ENCODE results near the gene XXYLT1.
"Not testable (repeated sequence)": the region's sequence is repeated elsewhere in the genome, so short reads cannot be mapped to it uniquely, and the experiment has no call there.

XXYLT1 gene

GRCh38 chr3:195059006-195059350 is 212.0 kb downstream of the XXYLT1 start:
- DNase-seq: no peak
- H3K4me3 ChIP-seq (ENCODE audit: low read depth, low read length): no peak overlapping the region
- no peaks in the 10 kb centered on the region for H3K9me3 ChIP-seq (ENCODE audit: severe bottlenecking)
- H3K36me3 ChIP-seq: no peaks in the 10 kb centered on the region
- TF ChIP-seq, protein P1, sequence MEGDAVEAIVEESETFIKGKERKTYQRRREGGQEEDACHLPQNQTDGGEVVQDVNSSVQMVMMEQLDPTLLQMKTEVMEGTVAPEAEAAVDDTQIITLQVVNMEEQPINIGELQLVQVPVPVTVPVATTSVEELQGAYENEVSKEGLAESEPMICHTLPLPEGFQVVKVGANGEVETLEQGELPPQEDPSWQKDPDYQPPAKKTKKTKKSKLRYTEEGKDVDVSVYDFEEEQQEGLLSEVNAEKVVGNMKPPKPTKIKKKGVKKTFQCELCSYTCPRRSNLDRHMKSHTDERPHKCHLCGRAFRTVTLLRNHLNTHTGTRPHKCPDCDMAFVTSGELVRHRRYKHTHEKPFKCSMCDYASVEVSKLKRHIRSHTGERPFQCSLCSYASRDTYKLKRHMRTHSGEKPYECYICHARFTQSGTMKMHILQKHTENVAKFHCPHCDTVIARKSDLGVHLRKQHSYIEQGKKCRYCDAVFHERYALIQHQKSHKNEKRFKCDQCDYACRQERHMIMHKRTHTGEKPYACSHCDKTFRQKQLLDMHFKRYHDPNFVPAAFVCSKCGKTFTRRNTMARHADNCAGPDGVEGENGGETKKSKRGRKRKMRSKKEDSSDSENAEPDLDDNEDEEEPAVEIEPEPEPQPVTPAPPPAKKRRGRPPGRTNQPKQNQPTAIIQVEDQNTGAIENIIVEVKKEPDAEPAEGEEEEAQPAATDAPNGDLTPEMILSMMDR (IDR thresholded peaks at IDR 0.05; ENCODE audit: low read depth, low read length): no peak
- no peaks in the 10 kb centered on the region for H3K27me3 ChIP-seq (ENCODE audit: insufficient read depth, low read depth, severe bottlenecking)
- H3K27ac ChIP-seq: no peak overlapping the region

GRCh38 chr3:195058336-195059005 is 212.5 kb downstream of the XXYLT1 start:
- TF ChIP-seq, protein P1 (IDR thresholded peaks at IDR 0.05; ENCODE audit: low read depth, low read length): no peak
- Histone ChIP-seq H3K9me3 (ENCODE audit: severe bottlenecking) (no peaks in the 10 kb centered on the region), H3K4me3 (ENCODE audit: low read depth, low read length) (no peak overlapping the region), H3K27me3 (ENCODE audit: insufficient read depth, low read depth, severe bottlenecking) (no peaks in the 10 kb centered on the region), H3K36me3 (no peaks in the 10 kb centered on the region), H3K27ac (no peak overlapping the region)
- DNase-seq: no peak

DNA sequence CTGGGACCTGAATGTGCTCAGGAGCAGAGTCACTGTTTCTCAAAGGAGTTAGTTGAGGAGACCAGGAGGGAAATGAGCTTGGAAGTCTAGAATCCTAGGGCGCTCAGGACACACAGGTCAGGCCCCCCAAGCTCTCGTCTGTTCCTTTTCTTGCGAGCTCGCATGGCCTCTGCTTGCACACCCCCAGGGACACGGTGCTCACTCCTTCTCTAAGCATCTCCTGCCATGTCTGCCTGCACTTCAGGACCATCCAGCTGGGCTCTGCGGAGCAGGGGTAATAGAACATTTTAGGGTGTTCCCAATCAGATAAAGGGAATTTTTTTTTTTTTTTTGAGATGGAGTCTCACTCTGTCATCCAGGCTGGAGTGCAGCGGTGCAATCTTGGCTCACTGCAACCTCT is 213.2 kb downstream of the XXYLT1 start:
- Histone ChIP-seq H3K27ac (no peak overlapping the region), H3K9me3 (ENCODE audit: severe bottlenecking) (no peaks in the 10 kb centered on the region), H3K27me3 (ENCODE audit: insufficient read depth, low read depth, severe bottlenecking) (no peaks in the 10 kb centered on the region), H3K36me3 (no peaks in the 10 kb centered on the region), H3K4me3 (ENCODE audit: low read depth, low read length) (no peak overlapping the region)
- no peak for DNase-seq
- TF ChIP-seq, protein P1 (IDR thresholded peaks at IDR 0.05; ENCODE audit: low read depth, low read length): no peak

GRCh38 chr3:195056506-195056905 is 214.5 kb downstream of the XXYLT1 start:
- no peak overlapping the region for H3K27ac ChIP-seq
- no peaks in the 10 kb centered on the region for H3K27me3 ChIP-seq (ENCODE audit: insufficient read depth, low read depth, severe bottlenecking)
- H3K36me3 ChIP-seq: no peaks in the 10 kb centered on the region
- DNase-seq: no peak
- no peak overlapping the region for H3K4me3 ChIP-seq (ENCODE audit: low read depth, low read length)
- TF ChIP-seq, protein P1 (IDR thresholded peaks at IDR 0.05; ENCODE audit: low read depth, low read length): no peak
- no peaks in the 10 kb centered on the region for H3K9me3 ChIP-seq (ENCODE audit: severe bottlenecking)

DNA sequence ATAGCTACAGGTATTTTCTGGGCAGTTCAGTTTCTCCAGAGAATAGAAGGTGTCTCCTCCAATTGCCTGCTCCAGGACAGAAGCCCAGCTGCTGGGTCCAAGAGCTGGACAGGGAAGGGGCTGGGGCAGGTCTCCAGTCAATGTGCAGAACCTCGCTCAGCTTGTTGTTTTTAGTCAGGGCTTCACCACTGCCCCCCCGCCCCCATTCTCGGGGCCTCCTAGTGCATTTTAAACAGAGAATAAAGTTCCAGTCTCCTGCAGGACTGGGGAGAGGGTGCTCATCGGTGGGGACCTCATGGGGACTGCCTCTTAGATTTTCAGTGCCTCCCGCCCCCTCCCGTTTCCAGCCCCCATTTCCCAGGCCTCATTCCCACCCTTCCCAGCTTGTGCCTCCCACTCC is 216.6 kb downstream of the XXYLT1 start:
- no peak for DNase-seq
- Histone ChIP-seq H3K9me3 (ENCODE audit: severe bottlenecking) (no peaks in the 10 kb centered on the region), H3K27me3 (ENCODE audit: insufficient read depth, low read depth, severe bottlenecking) (no peaks in the 10 kb centered on the region), H3K4me3 (ENCODE audit: low read depth, low read length) (no peak overlapping the region), H3K36me3 (no peaks in the 10 kb centered on the region), H3K27ac (no peak overlapping the region)
- TF ChIP-seq, protein P1 (IDR thresholded peaks at IDR 0.05; ENCODE audit: low read depth, low read length): no peak

- H3K27me3 ChIP-seq (ENCODE audit: insufficient read depth, low read depth, severe bottlenecking): no peaks in the 10 kb centered on the region
- no peaks in the 10 kb centered on the region for H3K9me3 ChIP-seq (ENCODE audit: severe bottlenecking)
- TF ChIP-seq, protein P1 (IDR thresholded peaks at IDR 0.05; ENCODE audit: low read depth, low read length): no peak
- no peak overlapping the region for H3K4me3 ChIP-seq (ENCODE audit: low read depth, low read length)
- H3K36me3 ChIP-seq: no peaks in the 10 kb centered on the region
- no peak overlapping the region for H3K27ac ChIP-seq
- no peak for DNase-seq
Measured at GRCh38 chr3:195052939-195053338, 218.0 kb downstream of the XXYLT1 start.

GRCh38 chr3:195050296-195050695 is 220.7 kb downstream of the XXYLT1 start:
- H3K36me3 ChIP-seq; H3K27ac ChIP-seq; DNase-seq; H3K4me3 ChIP-seq (ENCODE audit: low read depth, low read length); H3K9me3 ChIP-seq (ENCODE audit: severe bottlenecking); H3K27me3 ChIP-seq (ENCODE audit: insufficient read depth, low read depth, severe bottlenecking): not testable (repeated sequence)
